Sigmoid colon (tissue), 7 donors: ENCODE measurements around the gene RBM19. TPM values are rescaled to one million over a fixed set of nuclear protein-coding genes. Genes with fewer than 3 reads are reported as not detected.

Experiments used
- DNase-seq: peaks from one replicate; pipeline ENCODE4 v3.0.0-alpha.2; 2019
- H3K27ac ChIP-seq, 4 donors: fragments of 200-600 bp; sonication (generic); one replicate each; pipeline ENCODE4 v1.5.1; 2016 to 2019; ENCODE audit warnings: mild to moderate bottlenecking in 1 of 4
- H3K27me3 ChIP-seq, 3 donors: fragments of 200-600 bp; sonication (generic); one replicate each; pipeline ENCODE4 v1.5.1; 2019; ENCODE audit warnings: mild to moderate bottlenecking in 1 of 3
- H3K36me3 ChIP-seq, 4 donors: fragments of 200-600 bp; sonication (generic); one replicate each; pipeline ENCODE4 v1.5.1; 2016 to 2019
- H3K4me1 ChIP-seq, 4 donors: fragments of 200-600 bp; sonication (generic); one replicate each; pipeline ENCODE4 v1.5.1; 2017 to 2019
- H3K4me3 ChIP-seq, 4 donors: fragments of 200-600 bp; sonication (generic); one replicate each; pipeline ENCODE4 v1.5.1; 2017 to 2019; ENCODE audit warnings: mild to moderate bottlenecking in 2 of 4, moderate library complexity in 1 of 4
- H3K9me3 ChIP-seq, 4 donors: fragments of 200-600 bp in 3 of 4; sonication (generic) in 3 of 4; one replicate each; pipeline versions ENCODE4 v1.5.1 to v1.6.1; 2013 to 2019
- CTCF ChIP-seq, 4 experiments: fragments of 450-650 bp in 3 of 4; fragments of 200-600 bp in 1 of 4; IDR thresholded peaks; one replicate each; pipeline ENCODE4 v1.5.1; 2016 to 2019; ENCODE audit warnings: antibody characterized with exemption in 4 of 4, mild to moderate bottlenecking in 3 of 4, moderate library complexity in 2 of 4
- EP300 ChIP-seq, 4 donors: sonication (generic); formaldehyde crosslinking; IDR thresholded peaks; one replicate each; pipeline ENCODE4 v1.6.1; 2017; ENCODE audit warnings: antibody characterized with exemption in 4 of 4
- POLR2A ChIP-seq, 2 donors: fragments of 450-650 bp; IDR thresholded peaks; one replicate each; pipeline ENCODE4 v1.6.1; 2016; ENCODE audit warnings: antibody characterized with exemption in 2 of 2, mild to moderate bottlenecking in 2 of 2, moderate library complexity in 2 of 2
- POLR2AphosphoS5 ChIP-seq, 4 donors: sonication (generic); formaldehyde crosslinking; IDR thresholded peaks; one replicate each; pipeline ENCODE4 v1.6.1; 2017; ENCODE audit warnings: antibody characterized with exemption in 4 of 4
- WGBS, 2 donors: extraction: QIAGEN DNeasy Blood & Tissue Kit; methylation state at CpG; one replicate each; pipeline ENCODE4 v1.1.7; 2013; 5-methylcytosine and 5-hydroxymethylcytosine counted together
- intact Hi-C: fragments of 100-400 bp; cut with DNase I; formaldehyde crosslinking; loops from one replicate; pipeline ENCODE4 v1.15.1; 2023
- polyA plus RNA-seq, 3 donors: library from polyadenylated mRNA; stranded (reverse); fragments of 200-250 nt; gene quantifications; one replicate each; pipeline ENCODE4 v1.2.3, GENCODE V29; 2013
- total RNA-seq, 4 donors: library from RNA; depleted of rRNA; stranded (reverse); fragments of >200 nt; gene quantifications; one replicate each; pipeline ENCODE4 v1.1.0, GENCODE V29; 2016
- donor health status: healthy with polysubstance abuse.
- donor health status: Bipolar disorder and iron deficiency.
- donor health status: healthy.

Gene RBM19
- total and polyA plus RNA-seq, 7 donors = 5.3 to 42.7 (median 23.6) TPM

GRCh38 chr12:113930249-113930648 is 35.9 kb downstream of the RBM19 start:
- TF ChIP-seq POLR2AphosphoS5 (IDR thresholded peaks at IDR 0.05) = no peak
- TF ChIP-seq POLR2A (IDR thresholded peaks at IDR 0.05) = no peak
- TF ChIP-seq CTCF (IDR thresholded peaks at IDR 0.05) = no peak
- no peak for TF ChIP-seq EP300 (IDR thresholded peaks at IDR 0.05)
- Histone ChIP-seq H3K4me3 (no peak overlapping the region), H3K9me3 (no peaks in the 10 kb centered on the region), H3K4me1 (no peaks in the 10 kb centered on the region), H3K36me3 (peaks cover 0 to 84% (median 16%) of the 10 kb centered on the region in 4 donors), H3K27ac (no peak overlapping the region), H3K27me3 (no peaks in the 10 kb centered on the region)
- WGBS, 2 donors = 93% methylated on average over 4 of the region's 4 CpGs
- intact Hi-C loops = no loop called here
- no peak for DNase-seq

GRCh38 chr12:113929312-113929989 is 36.7 kb downstream of the RBM19 start:
- no peaks in the 10 kb centered on the region for H3K27me3 ChIP-seq
- DNase-seq = no peak
- no peak overlapping the region for H3K4me3 ChIP-seq
- H3K27ac ChIP-seq = no peak overlapping the region
- TF ChIP-seq POLR2AphosphoS5 (IDR thresholded peaks at IDR 0.05) = no peak
- no peak for TF ChIP-seq POLR2A (IDR thresholded peaks at IDR 0.05)
- TF ChIP-seq EP300 (IDR thresholded peaks at IDR 0.05) = no peak
- TF ChIP-seq CTCF (IDR thresholded peaks at IDR 0.05) = no peak
- peaks cover 0 to 84% (median 20%) of the 10 kb centered on the region in 4 donors for H3K36me3 ChIP-seq
- 72 to 82% methylated on average over 5 of the region's 5 CpGs for WGBS, 2 donors
- intact Hi-C loops = no loop called here
- no peaks in the 10 kb centered on the region for H3K4me1 ChIP-seq
- H3K9me3 ChIP-seq = no peaks in the 10 kb centered on the region

- WGBS, 2 donors = 90 to 94% methylated on average over 8 of the region's 8 CpGs
- Histone ChIP-seq H3K9me3 (no peaks in the 10 kb centered on the region), H3K36me3 (peaks cover 9 to 86% (median 40%) of the 10 kb centered on the region in 4 donors), H3K4me3 (no peak overlapping the region), H3K4me1 (no peaks in the 10 kb centered on the region), H3K27ac (no peak overlapping the region), H3K27me3 (no peaks in the 10 kb centered on the region)
- intact Hi-C loops = no loop called here
- TF ChIP-seq POLR2AphosphoS5 (IDR thresholded peaks at IDR 0.05) (no peak), CTCF (IDR thresholded peaks at IDR 0.05) (no peak), POLR2A (IDR thresholded peaks at IDR 0.05) (no peak), EP300 (IDR thresholded peaks at IDR 0.05) (no peak)
- no peak for DNase-seq
Measured at GRCh38 chr12:113926788-113927187, 39.3 kb downstream of the RBM19 start.

GRCh38 chr12:113924341-113924740 is 41.8 kb downstream of the RBM19 start:
- TF ChIP-seq POLR2A (IDR thresholded peaks at IDR 0.05) (no peak), POLR2AphosphoS5 (IDR thresholded peaks at IDR 0.05) (no peak)
- Histone ChIP-seq H3K4me3 (no peak overlapping the region), H3K9me3 (no peaks in the 10 kb centered on the region), H3K36me3 (peaks cover 9 to 81% (median 45%) of the 10 kb centered on the region in 4 donors), H3K27ac (no peak overlapping the region), H3K4me1 (no peaks in the 10 kb centered on the region), H3K27me3 (no peaks in the 10 kb centered on the region)
- 70 to 92% methylated on average over 4 of the region's 4 CpGs for WGBS, 2 donors
- intact Hi-C loops = no loop called here
- no peak for DNase-seq

- no peak overlapping the region for H3K27ac ChIP-seq
- no peaks in the 10 kb centered on the region for H3K4me1 ChIP-seq
- WGBS, 2 donors = 98% methylated on average over 5 of the region's 5 CpGs
- H3K4me3 ChIP-seq = no peak overlapping the region
- intact Hi-C loops = no loop called here
- DNase-seq = no peak
- H3K9me3 ChIP-seq = no peaks in the 10 kb centered on the region
- TF ChIP-seq EP300 (IDR thresholded peaks at IDR 0.05) (no peak), POLR2A (IDR thresholded peaks at IDR 0.05) (no peak), POLR2AphosphoS5 (IDR thresholded peaks at IDR 0.05) (no peak), CTCF (IDR thresholded peaks at IDR 0.05) (no peak)
- H3K36me3 ChIP-seq = peaks cover 9 to 80% (median 48%) of the 10 kb centered on the region in 4 donors
- H3K27me3 ChIP-seq = no peaks in the 10 kb centered on the region
Measured at GRCh38 chr12:113923251-113923650, 42.9 kb downstream of the RBM19 start.
